GM06990 (cell line): ENCODE measurements around the gene TBL1Y.

ENCODE experiments used
- DNase-seq: peaks from one replicate; pipeline ENCODE4 v3.0.0-alpha.2; 2011; ENCODE audit not compliant: insufficient read length; ENCODE audit errors: extremely low read depth
- H3K27me3 ChIP-seq: replicated peaks from 2 replicates; pipeline ENCODE4 v1.6.0; 2011; ENCODE audit warnings: low read length; ENCODE audit not compliant: control insufficient read depth, insufficient read depth
- H3K36me3 ChIP-seq: 2 replicates; pipeline ENCODE4 v1.5.1; 2011; ENCODE audit warnings: low read length; ENCODE audit not compliant: control insufficient read depth, insufficient read depth
- H3K4me3 ChIP-seq: replicated peaks from 2 replicates; pipeline ENCODE4 v1.5.1; 2011; ENCODE audit warnings: low read depth, mild to moderate bottlenecking, control low read depth, low read length
- TF ChIP-seq, protein P1 (sequence below): IDR thresholded peaks from 2 replicates; pipeline ENCODE4 v1.5.1; 2011; ENCODE audit warnings: low read length, control low read depth, mild to moderate bottlenecking, inconsistent platforms; ENCODE audit not compliant: insufficient read depth, poor library complexity, severe bottlenecking

Gene TBL1Y

DNA sequence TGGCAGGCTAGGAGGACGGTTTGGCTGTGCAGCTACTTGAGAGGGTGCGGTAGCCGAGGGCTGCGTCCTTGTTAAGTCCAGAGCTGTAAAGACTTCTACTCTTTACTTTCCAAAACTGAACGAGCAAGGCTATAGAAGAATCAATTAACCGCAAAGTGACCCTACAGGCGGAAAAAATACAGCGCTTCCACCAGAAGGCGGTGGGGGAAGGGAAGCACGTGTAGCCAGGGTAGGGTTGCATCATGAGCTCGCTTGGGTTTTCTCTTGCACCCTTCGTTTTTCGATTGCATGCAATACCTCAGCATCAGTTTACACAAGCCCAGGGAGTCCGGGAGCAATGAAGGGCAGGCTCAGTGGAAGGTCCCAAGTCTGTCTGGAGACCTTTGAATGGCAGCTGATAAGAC, 1.4 kb upstream of the TBL1Y start:
- Histone ChIP-seq H3K4me3 (no peak overlapping the region), H3K36me3 (no peaks in the 10 kb centered on the region), H3K27me3 (no peaks in the 10 kb centered on the region)
- TF ChIP-seq, protein P1, sequence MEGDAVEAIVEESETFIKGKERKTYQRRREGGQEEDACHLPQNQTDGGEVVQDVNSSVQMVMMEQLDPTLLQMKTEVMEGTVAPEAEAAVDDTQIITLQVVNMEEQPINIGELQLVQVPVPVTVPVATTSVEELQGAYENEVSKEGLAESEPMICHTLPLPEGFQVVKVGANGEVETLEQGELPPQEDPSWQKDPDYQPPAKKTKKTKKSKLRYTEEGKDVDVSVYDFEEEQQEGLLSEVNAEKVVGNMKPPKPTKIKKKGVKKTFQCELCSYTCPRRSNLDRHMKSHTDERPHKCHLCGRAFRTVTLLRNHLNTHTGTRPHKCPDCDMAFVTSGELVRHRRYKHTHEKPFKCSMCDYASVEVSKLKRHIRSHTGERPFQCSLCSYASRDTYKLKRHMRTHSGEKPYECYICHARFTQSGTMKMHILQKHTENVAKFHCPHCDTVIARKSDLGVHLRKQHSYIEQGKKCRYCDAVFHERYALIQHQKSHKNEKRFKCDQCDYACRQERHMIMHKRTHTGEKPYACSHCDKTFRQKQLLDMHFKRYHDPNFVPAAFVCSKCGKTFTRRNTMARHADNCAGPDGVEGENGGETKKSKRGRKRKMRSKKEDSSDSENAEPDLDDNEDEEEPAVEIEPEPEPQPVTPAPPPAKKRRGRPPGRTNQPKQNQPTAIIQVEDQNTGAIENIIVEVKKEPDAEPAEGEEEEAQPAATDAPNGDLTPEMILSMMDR, result no peak
- DNase-seq, result no peak

DNA sequence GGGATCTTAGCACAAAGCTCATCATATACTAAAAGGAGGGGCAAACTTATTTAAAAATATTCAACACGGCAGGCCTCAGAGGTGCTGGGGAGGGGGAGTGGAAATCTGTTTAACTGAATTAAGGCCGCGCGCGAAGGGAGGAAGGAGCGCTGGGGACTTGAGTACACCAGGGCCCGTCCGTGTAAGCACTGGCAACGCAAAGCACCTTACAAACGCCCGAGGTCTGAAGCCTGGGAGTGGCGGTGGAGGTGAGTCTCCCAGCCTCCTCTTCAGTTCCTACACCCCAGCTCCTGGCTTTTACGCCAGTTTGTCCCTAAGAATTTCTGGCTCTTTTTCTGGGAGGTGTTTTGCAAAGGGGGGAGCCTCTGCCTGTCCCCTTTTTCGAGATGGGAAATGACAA, 641 bp upstream of the TBL1Y start:
- Histone ChIP-seq H3K27me3 (no peaks in the 10 kb centered on the region), H3K36me3 (no peaks in the 10 kb centered on the region), H3K4me3 (no peak overlapping the region)
- TF ChIP-seq, protein P1, result no peak
- no peak for DNase-seq

DNA sequence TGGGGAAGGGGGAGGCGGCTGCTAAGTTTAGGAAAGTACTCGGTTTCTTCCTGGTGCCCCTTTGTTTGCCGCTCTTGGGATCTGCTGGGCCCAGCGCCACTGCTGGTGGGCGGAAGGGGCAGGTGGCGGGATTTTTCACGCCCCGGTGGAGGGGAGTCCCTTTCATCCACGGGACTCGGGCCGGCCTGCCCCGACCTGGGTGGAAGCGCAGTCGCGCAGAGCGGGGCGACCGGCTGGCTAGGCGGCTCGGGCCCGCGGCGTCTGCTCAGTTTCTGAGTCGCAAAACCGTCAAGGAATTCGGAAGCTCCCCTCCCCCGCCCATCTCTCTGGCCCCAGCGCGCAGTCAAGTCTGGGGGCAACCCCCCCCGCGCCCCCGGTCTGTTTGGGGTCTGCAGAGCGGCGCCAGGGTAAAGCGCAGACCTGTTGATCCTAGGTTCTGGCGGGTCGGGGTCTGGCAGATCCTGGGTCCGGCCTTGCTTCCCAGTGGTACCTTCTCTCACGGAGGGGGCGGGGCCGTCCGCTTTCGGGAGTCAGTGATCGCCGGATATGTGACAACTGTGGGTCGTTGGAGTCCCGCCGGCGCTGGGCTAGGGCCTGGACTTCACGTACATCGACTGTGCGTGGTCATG, 870 bp downstream of the TBL1Y start, which contains the start of gene AMELY:
Gene AMELY (minus strand): TSS at position 500 of the 629 bp plus-strand sequence. CDS start 39,144 bp downstream, outside the sequence.
- Histone ChIP-seq H3K4me3 (no peak within 1 kb of the TSS), H3K36me3 (no peaks in the 10 kb centered on the region), H3K27me3 (no peaks in the 10 kb centered on the region)
- DNase-seq, result no peak
- TF ChIP-seq, protein P1, result no peak

DNA sequence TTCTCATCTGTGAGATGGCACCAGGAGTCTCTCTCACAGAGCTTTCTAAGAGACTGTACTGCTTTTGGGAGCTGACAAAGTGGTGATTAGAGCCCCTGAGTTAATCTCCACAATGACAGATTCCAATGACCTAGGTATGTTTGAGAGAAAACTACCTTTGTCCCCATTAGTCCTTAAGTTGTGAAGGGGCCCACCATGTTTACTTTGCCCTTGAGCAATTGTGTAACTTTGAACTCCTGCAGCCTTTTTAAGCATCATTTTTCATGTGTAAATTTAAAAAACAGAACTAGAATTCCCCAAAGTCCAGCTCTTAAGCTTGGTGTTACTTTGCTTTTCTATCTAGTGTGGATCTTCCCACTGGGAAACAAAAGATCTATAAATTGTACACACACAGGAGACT, 2.9 kb downstream of the TBL1Y start:
- Histone ChIP-seq H3K36me3 (no peaks in the 10 kb centered on the region), H3K27me3 (no peaks in the 10 kb centered on the region), H3K4me3 (no peak overlapping the region)
- TF ChIP-seq, protein P1, result no peak
- DNase-seq, result no peak

DNA sequence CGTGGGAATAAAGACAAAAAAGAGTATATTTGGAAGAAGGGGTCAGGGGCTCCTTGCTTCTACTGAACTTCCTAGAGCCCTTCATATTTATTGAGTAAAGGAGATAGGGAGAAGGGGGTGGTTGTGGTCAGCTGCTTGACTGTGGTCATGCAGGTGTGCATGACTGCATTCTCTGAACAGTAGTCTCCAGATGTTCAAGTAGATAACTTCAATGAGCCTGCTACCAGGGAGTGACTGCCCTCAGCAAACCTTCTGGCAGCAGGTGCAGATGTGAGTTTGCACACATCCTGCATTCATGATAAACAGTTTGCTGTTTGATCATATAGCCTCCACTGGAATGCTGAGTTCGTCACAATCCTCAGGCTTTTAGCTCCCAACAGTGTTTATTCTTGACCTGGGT, 10.6 kb downstream of the TBL1Y start:
- Histone ChIP-seq H3K36me3 (no peaks in the 10 kb centered on the region), H3K27me3 (no peaks in the 10 kb centered on the region), H3K4me3 (no peak overlapping the region)
- no peak for DNase-seq
- TF ChIP-seq, protein P1, result no peak

DNA sequence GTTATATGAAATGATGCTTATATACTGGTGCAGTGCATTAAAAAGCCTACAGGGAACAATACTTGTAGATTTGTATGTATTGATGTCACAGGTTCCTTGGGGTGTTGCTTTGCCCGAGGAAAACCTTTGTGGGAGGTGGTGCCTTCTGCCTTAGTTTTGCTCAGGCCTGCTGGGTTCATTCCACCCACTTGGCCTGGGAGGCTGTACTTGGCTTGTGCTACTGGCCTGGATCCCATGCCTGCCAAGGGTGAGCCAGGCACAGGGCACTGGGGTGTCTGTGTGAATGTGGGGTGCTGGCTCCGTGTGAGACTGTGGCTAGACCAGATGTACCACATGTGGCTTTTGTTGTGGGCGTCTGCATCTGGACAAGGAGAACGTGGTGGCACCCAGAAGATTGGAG, 17.8 kb downstream of the TBL1Y start:
- DNase-seq, result no peak
- no peaks in the 10 kb centered on the region for H3K27me3 ChIP-seq

More for the DNA sequence above, 17.8 kb downstream of the TBL1Y start:
- H3K4me3 ChIP-seq, result no peak overlapping the region
- no peaks in the 10 kb centered on the region for H3K36me3 ChIP-seq
- TF ChIP-seq, protein P1, result no peak
